ENCODE measurements around the gene SZRD1. TPM values are rescaled to one million over a fixed set of nuclear protein-coding genes. Genes with fewer than 3 reads are reported as not detected.

The SZRD1 gene
- total and polyA plus RNA-seq, 2 of the 8 experiments (the other 6 are each of a cell fraction or from before 2014, with no cell fraction given), result 97.8 to 108 TPM

- TF ChIP-seq, protein P1, sequence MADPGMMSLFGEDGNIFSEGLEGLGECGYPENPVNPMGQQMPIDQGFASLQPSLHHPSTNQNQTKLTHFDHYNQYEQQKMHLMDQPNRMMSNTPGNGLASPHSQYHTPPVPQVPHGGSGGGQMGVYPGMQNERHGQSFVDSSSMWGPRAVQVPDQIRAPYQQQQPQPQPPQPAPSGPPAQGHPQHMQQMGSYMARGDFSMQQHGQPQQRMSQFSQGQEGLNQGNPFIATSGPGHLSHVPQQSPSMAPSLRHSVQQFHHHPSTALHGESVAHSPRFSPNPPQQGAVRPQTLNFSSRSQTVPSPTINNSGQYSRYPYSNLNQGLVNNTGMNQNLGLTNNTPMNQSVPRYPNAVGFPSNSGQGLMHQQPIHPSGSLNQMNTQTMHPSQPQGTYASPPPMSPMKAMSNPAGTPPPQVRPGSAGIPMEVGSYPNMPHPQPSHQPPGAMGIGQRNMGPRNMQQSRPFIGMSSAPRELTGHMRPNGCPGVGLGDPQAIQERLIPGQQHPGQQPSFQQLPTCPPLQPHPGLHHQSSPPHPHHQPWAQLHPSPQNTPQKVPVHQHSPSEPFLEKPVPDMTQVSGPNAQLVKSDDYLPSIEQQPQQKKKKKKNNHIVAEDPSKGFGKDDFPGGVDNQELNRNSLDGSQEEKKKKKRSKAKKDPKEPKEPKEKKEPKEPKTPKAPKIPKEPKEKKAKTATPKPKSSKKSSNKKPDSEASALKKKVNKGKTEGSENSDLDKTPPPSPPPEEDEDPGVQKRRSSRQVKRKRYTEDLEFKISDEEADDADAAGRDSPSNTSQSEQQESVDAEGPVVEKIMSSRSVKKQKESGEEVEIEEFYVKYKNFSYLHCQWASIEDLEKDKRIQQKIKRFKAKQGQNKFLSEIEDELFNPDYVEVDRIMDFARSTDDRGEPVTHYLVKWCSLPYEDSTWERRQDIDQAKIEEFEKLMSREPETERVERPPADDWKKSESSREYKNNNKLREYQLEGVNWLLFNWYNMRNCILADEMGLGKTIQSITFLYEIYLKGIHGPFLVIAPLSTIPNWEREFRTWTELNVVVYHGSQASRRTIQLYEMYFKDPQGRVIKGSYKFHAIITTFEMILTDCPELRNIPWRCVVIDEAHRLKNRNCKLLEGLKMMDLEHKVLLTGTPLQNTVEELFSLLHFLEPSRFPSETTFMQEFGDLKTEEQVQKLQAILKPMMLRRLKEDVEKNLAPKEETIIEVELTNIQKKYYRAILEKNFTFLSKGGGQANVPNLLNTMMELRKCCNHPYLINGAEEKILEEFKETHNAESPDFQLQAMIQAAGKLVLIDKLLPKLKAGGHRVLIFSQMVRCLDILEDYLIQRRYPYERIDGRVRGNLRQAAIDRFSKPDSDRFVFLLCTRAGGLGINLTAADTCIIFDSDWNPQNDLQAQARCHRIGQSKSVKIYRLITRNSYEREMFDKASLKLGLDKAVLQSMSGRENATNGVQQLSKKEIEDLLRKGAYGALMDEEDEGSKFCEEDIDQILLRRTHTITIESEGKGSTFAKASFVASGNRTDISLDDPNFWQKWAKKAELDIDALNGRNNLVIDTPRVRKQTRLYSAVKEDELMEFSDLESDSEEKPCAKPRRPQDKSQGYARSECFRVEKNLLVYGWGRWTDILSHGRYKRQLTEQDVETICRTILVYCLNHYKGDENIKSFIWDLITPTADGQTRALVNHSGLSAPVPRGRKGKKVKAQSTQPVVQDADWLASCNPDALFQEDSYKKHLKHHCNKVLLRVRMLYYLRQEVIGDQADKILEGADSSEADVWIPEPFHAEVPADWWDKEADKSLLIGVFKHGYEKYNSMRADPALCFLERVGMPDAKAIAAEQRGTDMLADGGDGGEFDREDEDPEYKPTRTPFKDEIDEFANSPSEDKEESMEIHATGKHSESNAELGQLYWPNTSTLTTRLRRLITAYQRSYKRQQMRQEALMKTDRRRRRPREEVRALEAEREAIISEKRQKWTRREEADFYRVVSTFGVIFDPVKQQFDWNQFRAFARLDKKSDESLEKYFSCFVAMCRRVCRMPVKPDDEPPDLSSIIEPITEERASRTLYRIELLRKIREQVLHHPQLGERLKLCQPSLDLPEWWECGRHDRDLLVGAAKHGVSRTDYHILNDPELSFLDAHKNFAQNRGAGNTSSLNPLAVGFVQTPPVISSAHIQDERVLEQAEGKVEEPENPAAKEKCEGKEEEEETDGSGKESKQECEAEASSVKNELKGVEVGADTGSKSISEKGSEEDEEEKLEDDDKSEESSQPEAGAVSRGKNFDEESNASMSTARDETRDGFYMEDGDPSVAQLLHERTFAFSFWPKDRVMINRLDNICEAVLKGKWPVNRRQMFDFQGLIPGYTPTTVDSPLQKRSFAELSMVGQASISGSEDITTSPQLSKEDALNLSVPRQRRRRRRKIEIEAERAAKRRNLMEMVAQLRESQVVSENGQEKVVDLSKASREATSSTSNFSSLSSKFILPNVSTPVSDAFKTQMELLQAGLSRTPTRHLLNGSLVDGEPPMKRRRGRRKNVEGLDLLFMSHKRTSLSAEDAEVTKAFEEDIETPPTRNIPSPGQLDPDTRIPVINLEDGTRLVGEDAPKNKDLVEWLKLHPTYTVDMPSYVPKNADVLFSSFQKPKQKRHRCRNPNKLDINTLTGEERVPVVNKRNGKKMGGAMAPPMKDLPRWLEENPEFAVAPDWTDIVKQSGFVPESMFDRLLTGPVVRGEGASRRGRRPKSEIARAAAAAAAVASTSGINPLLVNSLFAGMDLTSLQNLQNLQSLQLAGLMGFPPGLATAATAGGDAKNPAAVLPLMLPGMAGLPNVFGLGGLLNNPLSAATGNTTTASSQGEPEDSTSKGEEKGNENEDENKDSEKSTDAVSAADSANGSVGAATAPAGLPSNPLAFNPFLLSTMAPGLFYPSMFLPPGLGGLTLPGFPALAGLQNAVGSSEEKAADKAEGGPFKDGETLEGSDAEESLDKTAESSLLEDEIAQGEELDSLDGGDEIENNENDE (IDR thresholded peaks at IDR 0.05; ENCODE audit: insufficient replicate concordance, low read length), result no peak
- TF ChIP-seq EP300 (IDR thresholded peaks at IDR 0.05; ENCODE audit: borderline replicate concordance in 1 of 2, low read depth in 2 of 2, low read length in 2 of 2), result peak in 1 of 2 experiments; percentile 70; a peak in 1 of 3 replicates
- no peak for TF ChIP-seq BACH1 (IDR thresholded peaks at IDR 0.05; ENCODE audit: low read length)
- TF ChIP-seq TAF1 (IDR thresholded peaks at IDR 0.05; ENCODE audit: low read depth, low read length), result peak; percentile 85
- TF ChIP-seq GABPA (IDR thresholded peaks at IDR 0.05; ENCODE audit: borderline replicate concordance, insufficient read depth, low read length), result peak; percentile 87
- TF ChIP-seq BRCA1 (IDR thresholded peaks at IDR 0.05; ENCODE audit: low read depth, low read length), result no peak
- TF ChIP-seq POLR2AphosphoS5 (IDR thresholded peaks at IDR 0.05; ENCODE audit: low read depth, low read length), result peak; percentile 95
- TF ChIP-seq RFX5 (IDR thresholded peaks at IDR 0.05; ENCODE audit: borderline replicate concordance, low read depth, low read length), result no peak
- TF ChIP-seq, protein P2, sequence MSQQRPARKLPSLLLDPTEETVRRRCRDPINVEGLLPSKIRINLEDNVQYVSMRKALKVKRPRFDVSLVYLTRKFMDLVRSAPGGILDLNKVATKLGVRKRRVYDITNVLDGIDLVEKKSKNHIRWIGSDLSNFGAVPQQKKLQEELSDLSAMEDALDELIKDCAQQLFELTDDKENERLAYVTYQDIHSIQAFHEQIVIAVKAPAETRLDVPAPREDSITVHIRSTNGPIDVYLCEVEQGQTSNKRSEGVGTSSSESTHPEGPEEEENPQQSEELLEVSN (IDR thresholded peaks at IDR 0.05), result peak; percentile 89
Observed at GRCh38 chr1:16440470-16441281, 73.6 kb downstream of the SZRD1 start, which contains the start of gene NECAP2 (continued).

Measured in H1 (cell line).